H1 (cell line): ENCODE measurements around the gene CYYR1. TPM values are rescaled to one million over a fixed set of nuclear protein-coding genes. Genes with fewer than 3 reads are reported as not detected.

ENCODE experiments used
- CTCF ChIA-PET: fragments of 300-600 bp; sonication (Branson Sonifier 250); formaldehyde crosslinking; loops from one replicate; lab custom pipeline; 2021; ENCODE audit not compliant: partially characterized antibody; lab: Charles Lee
- POLR2A ChIA-PET: fragments of 300-600 bp; sonication (Branson Sonifier 250); formaldehyde crosslinking; loops from one replicate; lab custom pipeline; 2021; ENCODE audit warnings: inconsistent platforms; ENCODE audit not compliant: partially characterized antibody; lab: Charles Lee
- DNase-seq, 2 experiments: peaks; one replicate each; pipeline versions ENCODE4 v3.0.0 to v3.0.0-alpha.2; 2010 to 2022; ENCODE audit warnings: low spot score in 2 of 2, low read depth in 1 of 2, mixed read lengths in 1 of 2
- FAIRE-seq: peaks from 2 replicates; lab custom pipeline; 2011; peaks lifted over from hg19 to GRCh38; lab: Jason Lieb, UNC
- H2AFZ ChIP-seq: 2 replicates; pipeline ENCODE4 v1.8.1; 2012; ENCODE audit warnings: low read length, inconsistent platforms
- H2AK5ac ChIP-seq: 2 replicates; pipeline ENCODE4 v1.6.1; 2013; ENCODE audit warnings: low read depth, low read length
- H2BK120ac ChIP-seq: replicated peaks from 2 replicates; pipeline ENCODE3; 2013; ENCODE audit warnings: low read depth, low read length, inconsistent platforms
- H2BK12ac ChIP-seq: 2 replicates; pipeline ENCODE4 v1.6.1; 2013; ENCODE audit warnings: low read depth, low read length
- H2BK15ac ChIP-seq: 2 replicates; pipeline ENCODE4 v1.6.1; 2013; ENCODE audit warnings: low read length
- H2BK20ac ChIP-seq: 2 replicates; pipeline ENCODE4 v1.6.1; 2013; ENCODE audit warnings: low read length
- H2BK5ac ChIP-seq: 2 replicates; pipeline ENCODE4 v1.6.1; 2013; ENCODE audit warnings: low read depth, low read length
- H3K14ac ChIP-seq: 2 replicates; pipeline ENCODE4 v1.6.1; 2013; ENCODE audit warnings: inconsistent platforms; ENCODE audit not compliant: insufficient read length
- H3K18ac ChIP-seq: 2 replicates; pipeline ENCODE4 v1.6.1; 2013; ENCODE audit warnings: low read length; ENCODE audit errors: extremely low read depth
- H3K23ac ChIP-seq: 2 replicates; pipeline ENCODE4 v1.6.1; 2013; ENCODE audit warnings: inconsistent platforms; ENCODE audit not compliant: insufficient read length
- H3K23me2 ChIP-seq: 2 replicates; pipeline ENCODE4 v1.6.1; 2013; ENCODE audit warnings: low read depth, low read length
- H3K27ac ChIP-seq: 2 replicates; pipeline ENCODE4 v1.6.1; 2011; ENCODE audit warnings: low read depth, low read length, inconsistent platforms
- H3K27me3 ChIP-seq, 4 experiments: replicated peaks in 1 of 4; 1 replicate in 1 of 4; 2 replicates in 3 of 4; pipeline versions ENCODE4 v1.6.1 to v1.8.1; 2011 to 2013; ENCODE audit warnings: low read length in 3 of 4, mild to moderate bottlenecking in 3 of 4, inconsistent platforms in 2 of 4, mixed read lengths in 2 of 4, moderate library complexity in 1 of 4; ENCODE audit not compliant: control insufficient read depth in 3 of 4, insufficient read depth in 3 of 4; ENCODE audit errors: extremely low read depth in 1 of 4
- H3K36me3 ChIP-seq, 4 experiments: 2 replicates each; pipeline versions ENCODE4 v1.6.1 to v1.8.1; 2011 to 2013; ENCODE audit warnings: mild to moderate bottlenecking in 4 of 4, low read length in 3 of 4, moderate library complexity in 2 of 4, control low read depth in 1 of 4, inconsistent platforms in 1 of 4; ENCODE audit not compliant: insufficient read depth in 4 of 4, control insufficient read depth in 2 of 4
- H3K4ac ChIP-seq: replicated peaks from 2 replicates; pipeline ENCODE3; 2013; ENCODE audit warnings: low read length, low read depth, mixed read lengths, inconsistent platforms; ENCODE audit not compliant: insufficient read length
- H3K4me1 ChIP-seq, 4 experiments: replicated peaks in 1 of 4; 1 replicate in 1 of 4; 2 replicates in 3 of 4; pipeline versions ENCODE4 v1.6.1 to v1.8.1; 2011 to 2013; ENCODE audit warnings: low read length in 3 of 4, inconsistent platforms in 2 of 4, mixed read lengths in 1 of 4; ENCODE audit not compliant: insufficient read depth in 4 of 4, control insufficient read depth in 3 of 4
- H3K4me2 ChIP-seq, 2 experiments: 2 replicates each; pipeline versions ENCODE4 v1.6.1 to v1.8.1; 2011 to 2013; ENCODE audit warnings: low read depth in 2 of 2, low read length in 2 of 2, control low read depth in 1 of 2, inconsistent platforms in 1 of 2, mild to moderate bottlenecking in 1 of 2; ENCODE audit not compliant: insufficient read depth in 1 of 2
- H3K4me3 ChIP-seq, 4 experiments: fragments of 200-600, 300-600 bp in 1 of 4; sonication (generic), shearing (Covaris generic), sonication (Bioruptor Twin) in 1 of 4; 2 replicates each; pipeline versions ENCODE4 v1.5.1 to v1.8.1; 2011 to 2016; ENCODE audit warnings: low read length in 4 of 4, low read depth in 3 of 4, control low read depth in 2 of 4, inconsistent platforms in 2 of 4, mild to moderate bottlenecking in 2 of 4, mixed read lengths in 1 of 4, moderate library complexity in 1 of 4; ENCODE audit not compliant: insufficient read depth in 2 of 4; ENCODE audit errors: extremely low read depth in 1 of 4
- H3K56ac ChIP-seq: replicated peaks from 2 replicates; pipeline ENCODE3; 2013; ENCODE audit warnings: low read depth, mild to moderate bottlenecking, mixed read lengths, low read length, inconsistent platforms; ENCODE audit not compliant: insufficient read length
- H3K79me1 ChIP-seq: 2 replicates; pipeline ENCODE4 v1.6.1; 2013; ENCODE audit warnings: low read depth, low read length, control low read depth
- H3K79me2 ChIP-seq, 2 experiments: 2 replicates each; pipeline versions ENCODE4 v1.6.1 to v1.8.1; 2012 to 2013; ENCODE audit warnings: low read length in 2 of 2, mild to moderate bottlenecking in 2 of 2, inconsistent platforms in 1 of 2; ENCODE audit not compliant: insufficient read depth in 2 of 2, control insufficient read depth in 1 of 2
- H3K9ac ChIP-seq, 4 experiments: replicated peaks in 1 of 4; 1 replicate in 1 of 4; 2 replicates in 3 of 4; pipeline versions ENCODE4 v1.6.1 to v1.8.1; 2011 to 2013; ENCODE audit warnings: low read depth in 3 of 4, low read length in 3 of 4, control low read depth in 2 of 4, mild to moderate bottlenecking in 2 of 4, moderate library complexity in 2 of 4, inconsistent platforms in 1 of 4; ENCODE audit errors: extremely low read depth in 1 of 4
- H3K9me3 ChIP-seq, 2 experiments: 2 replicates each; pipeline versions ENCODE4 v1.6.1 to v1.8.1; 2012 to 2013; ENCODE audit warnings: mild to moderate bottlenecking in 2 of 2, moderate library complexity in 2 of 2, control low read depth in 1 of 2, inconsistent platforms in 1 of 2, low read depth in 1 of 2, low read length in 1 of 2, mixed read lengths in 1 of 2; ENCODE audit not compliant: insufficient read depth in 2 of 2
- H4K20me1 ChIP-seq, 2 experiments: replicated peaks in 1 of 2; 2 replicates each; pipeline versions ENCODE3 to v1.8.1; 2011 to 2013; ENCODE audit warnings: inconsistent platforms in 2 of 2, low read length in 2 of 2, mild to moderate bottlenecking in 1 of 2; ENCODE audit not compliant: insufficient read depth in 2 of 2, control insufficient read depth in 1 of 2
- H4K5ac ChIP-seq: 2 replicates; pipeline ENCODE4 v1.6.1; 2013; ENCODE audit warnings: low read length, low read depth, mixed read lengths, inconsistent platforms; ENCODE audit not compliant: insufficient read length
- H4K8ac ChIP-seq: 2 replicates; pipeline ENCODE4 v1.8.0; 2013; ENCODE audit warnings: mild to moderate bottlenecking, moderate library complexity, low read length, inconsistent platforms; ENCODE audit not compliant: insufficient read depth; ENCODE audit errors: extremely low read depth
- H4K91ac ChIP-seq: replicated peaks from 2 replicates; pipeline ENCODE3; 2013; ENCODE audit warnings: low read length, mixed read lengths, inconsistent platforms; ENCODE audit not compliant: insufficient read length
- CREB1 ChIP-seq: IDR thresholded peaks from 2 replicates; pipeline ENCODE4 v1.6.1; 2012; ENCODE audit warnings: inconsistent platforms
- CTBP2 ChIP-seq: IDR thresholded peaks from 2 replicates; pipeline ENCODE4 v1.7.0; 2011; ENCODE audit warnings: borderline replicate concordance, mild to moderate bottlenecking, moderate library complexity, mixed read lengths, low read length; ENCODE audit not compliant: insufficient read depth, insufficient read length
- CTCF ChIP-seq, 3 experiments: IDR thresholded peaks; 1 replicate in 2 of 3; 2 replicates in 1 of 3; pipeline versions ENCODE4 v1.5.1 to v1.6.1; 2011; ENCODE audit warnings: low read length in 3 of 3, mild to moderate bottlenecking in 3 of 3, inconsistent platforms in 2 of 3, low read depth in 1 of 3, moderate library complexity in 1 of 3; ENCODE audit not compliant: insufficient read depth in 1 of 3; ENCODE audit errors: control extremely low read depth in 1 of 3
- JUND ChIP-seq: IDR thresholded peaks from 2 replicates; pipeline ENCODE4 v1.6.1; 2011; ENCODE audit warnings: mild to moderate bottlenecking, improper control_type of control experiment, low read length
- KDM5A ChIP-seq: fragments of 200-600 bp; IDR thresholded peaks from 2 replicates; pipeline ENCODE4 v1.7.1; 2012; ENCODE audit warnings: mild to moderate bottlenecking, low read length, inconsistent platforms, mixed read lengths
- POLR2AphosphoS5 ChIP-seq: IDR thresholded peaks from 2 replicates; pipeline ENCODE4 v1.6.1; 2011; ENCODE audit warnings: low read depth, low read length
- RNF2 ChIP-seq: fragments of 200-900, 300-1000 bp; sonication (generic); IDR thresholded peaks from 2 replicates; pipeline ENCODE4 v1.7.1; 2016; ENCODE audit warnings: borderline replicate concordance, low read depth, mild to moderate bottlenecking, antibody characterized with exemption, low read length; ENCODE audit not compliant: poor library complexity, severe bottlenecking; ENCODE audit errors: missing control alignments
- SAP30 ChIP-seq: fragments of 300-600 bp; sonication (generic); IDR thresholded peaks from 2 replicates; pipeline ENCODE4 v1.7.1; 2012; ENCODE audit warnings: low read length, moderate library complexity, mild to moderate bottlenecking, inconsistent platforms; ENCODE audit not compliant: insufficient read depth, insufficient replicate concordance
- SP2 ChIP-seq: IDR thresholded peaks from 2 replicates; pipeline ENCODE4 v1.6.1; 2012; ENCODE audit warnings: mild to moderate bottlenecking, low read length, inconsistent platforms
- SUZ12 ChIP-seq: fragments of 200-600 bp; sonication (generic); IDR thresholded peaks from 2 replicates; pipeline ENCODE4 v1.6.1; 2012; ENCODE audit warnings: mild to moderate bottlenecking, inconsistent platforms, low read length, moderate library complexity, mixed read lengths
- TAF1 ChIP-seq: IDR thresholded peaks from 2 replicates; pipeline ENCODE4 v1.6.1; 2011; ENCODE audit warnings: mild to moderate bottlenecking, low read depth, low read length
- TCF12 ChIP-seq: IDR thresholded peaks from 2 replicates; pipeline ENCODE4 v1.6.1; 2011; ENCODE audit warnings: low read depth, mild to moderate bottlenecking, low read length
- YY1 ChIP-seq: IDR thresholded peaks from 2 replicates; pipeline ENCODE4 v1.6.1; 2011; ENCODE audit warnings: low read depth, mild to moderate bottlenecking, low read length
- WGBS, 2 experiments: shearing (Covaris generic) in 1 of 2; methylation state at CpG; one replicate each; pipeline versions ENCODE4 v1.1.6 to v1.1.7; 2013 to 2015; ENCODE audit warnings: low lambda C conversion rate in 2 of 2, mixed read lengths in 2 of 2, inconsistent platforms in 1 of 2, low coverage in 1 of 2, missing lambda C conversion rate in 1 of 2; ENCODE audit not compliant: insufficient replicate concordance in 2 of 2, insufficient coverage in 1 of 2, insufficient read length in 1 of 2; ENCODE audit errors: extremely low coverage in 1 of 2, missing lambda C conversion rate in 1 of 2; 5-methylcytosine and 5-hydroxymethylcytosine counted together
- polyA plus RNA-seq, 7 experiments: library from polyadenylated mRNA; depleted of rRNA in 3 of 7; stranded (reverse) in 5 of 7; unstranded in 2 of 7; fragments of >200 nt in 5 of 7; fragments of 200-250 nt in 2 of 7; gene quantifications; 1 replicate in 5 of 7; 2 replicates in 1 of 7; 4 replicates in 1 of 7; pipeline versions ENCODE4 v1.2.1 to v1.2.3, GENCODE V29; 2011 to 2013; ENCODE audit warnings: missing spikeins in 2 of 7, mixed read lengths in 2 of 7
- total RNA-seq: library from RNA; stranded (reverse); fragmentation: NEBNext Ultra II Directional; extraction: Animal tissue kit (Norgen Biotek cat#: 25700); gene quantifications from 2 replicates; pipeline ENCODE4 v1.2.1, GENCODE V29; 2021

The CYYR1 gene
- total and polyA plus RNA-seq, 2 of the 8 experiments (the other 6 are each of a cell fraction or from before 2014, with no cell fraction given), result 12.2 to 37.9 TPM

- Histone ChIP-seq H3K4me2 (no peak overlapping the region), H2BK20ac (no peak overlapping the region), H2AFZ (no peak overlapping the region), H3K36me3 (no peaks in the 10 kb centered on the region; a peak in 1 of 8 replicates), H3K79me1 (no peaks in the 10 kb centered on the region), H2BK15ac (no peak overlapping the region), H3K23me2 (no peaks in the 10 kb centered on the region), H4K5ac (no peak overlapping the region), H2BK120ac (no peak overlapping the region), H4K8ac (no peak overlapping the region), H3K27ac (no peak overlapping the region), H2AK5ac (no peak overlapping the region), H3K27me3 (no peaks in the 10 kb centered on the region), H3K9ac (no peak overlapping the region), H2BK5ac (no peak overlapping the region), H3K56ac (no peak overlapping the region), H4K91ac (no peak overlapping the region), H3K79me2 (no peaks in the 10 kb centered on the region), H3K18ac (no peak overlapping the region), H3K4ac (no peak overlapping the region), H3K9me3 (no peaks in the 10 kb centered on the region), H3K4me1 (no peaks in the 10 kb centered on the region; a peak in 1 of 7 replicates), H3K23ac (no peak overlapping the region), H3K4me3 (no peak overlapping the region), H3K14ac (no peak overlapping the region), H4K20me1 (no peaks in the 10 kb centered on the region), H2BK12ac (no peak overlapping the region)
- FAIRE-seq (no peak), DNase-seq (no peak)
- ChIA-PET CTCF (no interaction called here), POLR2A (no interaction called here)
- 92 to 100% methylated on average over 2 to 7 of the region's 7 CpGs for WGBS, 2 experiments
- no peak for TF ChIP-seq TAF1
- TF ChIP-seq JUND, result no peak
- no peak for TF ChIP-seq SUZ12
- no peak for TF ChIP-seq CTCF (IDR thresholded peaks at IDR 0.05; ENCODE audit: control extremely low read depth in 1 of 3, insufficient read depth in 1 of 3, low read depth in 1 of 3, low read length in 3 of 3)
- no peak for TF ChIP-seq YY1
- no peak for TF ChIP-seq POLR2AphosphoS5
- no peak for TF ChIP-seq SAP30
- no peak for TF ChIP-seq CREB1
- TF ChIP-seq KDM5A, result no peak
- no peak for TF ChIP-seq CTBP2
- TF ChIP-seq SP2, result no peak
- no peak for TF ChIP-seq RNF2
- TF ChIP-seq TCF12, result no peak
These were observed 50.4 kb downstream of the CYYR1 start for GRCh38 chr21:26522704-26523103.
